ENCODE results near the gene ENOX1. TPM values are rescaled to one million over a fixed set of nuclear protein-coding genes. Genes with fewer than 3 reads are reported as not detected.

Gene ENOX1
- total RNA-seq, 2 donors from 2014 or later: 0.33 TPM; not detected in 1

- H3K4me3 Mint-ChIP-seq: no peak overlapping the region
Measured at GRCh38 chr13:43686557-43686956, 100.2 kb downstream of the ENOX1 start.

GRCh38 chr13:43684963-43685725, 101.6 kb downstream of the ENOX1 start:
- Histone ChIP-seq H3K27me3 (ENCODE audit: control insufficient read depth, insufficient read depth, low read length, poor library complexity, severe bottlenecking) (peaks cover 64% of the 10 kb centered on the region), H3K4me1 (ENCODE audit: control insufficient read depth, insufficient read depth, low read length) (no peaks in the 10 kb centered on the region), H3K9ac (ENCODE audit: extremely low read depth, low read length, poor library complexity, severe bottlenecking) (no peak overlapping the region), H3K4me3 (ENCODE audit: low read length) (no peak overlapping the region), H3K9me3 (ENCODE audit: control insufficient read depth, low read length) (no peaks in the 10 kb centered on the region), H3K36me3 (ENCODE audit: control insufficient read depth, insufficient read depth, low read length) (no peaks in the 10 kb centered on the region), H3K27ac (ENCODE audit: low read depth, low read length) (no peak overlapping the region)
- 92 to 97% methylated on average over 5 to 9 of the region's 9 CpGs for WGBS, 2 experiments (ENCODE audit: insufficient coverage in 1 of 2, insufficient read length in 1 of 2)
- Mint-ChIP-seq H3K4me1 (peaks cover 7% of the 10 kb centered on the region), H3K36me3 (ENCODE audit: low read depth) (no peaks in the 10 kb centered on the region), H3K9me3 (no peaks in the 10 kb centered on the region), H3K27ac (no peak overlapping the region), H3K4me3 (no peak overlapping the region), H3K27me3 (ENCODE audit: insufficient read depth) (peaks cover 22% of the 10 kb centered on the region)
- no peak for DNase-seq
- TF ChIP-seq CTCF (conservative IDR thresholded peaks at IDR 0.05): no peak

More at GRCh38 chr13:43686557-43686956, 100.2 kb downstream of the ENOX1 start:
- Histone ChIP-seq H3K27me3 (ENCODE audit: control insufficient read depth, insufficient read depth, low read length, poor library complexity, severe bottlenecking) (peaks cover 79% of the 10 kb centered on the region), H3K36me3 (ENCODE audit: control insufficient read depth, insufficient read depth, low read length) (no peaks in the 10 kb centered on the region), H3K9me3 (ENCODE audit: control insufficient read depth, low read length) (no peaks in the 10 kb centered on the region), H3K9ac (ENCODE audit: extremely low read depth, low read length, poor library complexity, severe bottlenecking) (no peak overlapping the region), H3K27ac (ENCODE audit: low read depth, low read length) (no peak overlapping the region), H3K4me3 (ENCODE audit: low read length) (no peak overlapping the region), H3K4me1 (ENCODE audit: control insufficient read depth, insufficient read depth, low read length) (no peaks in the 10 kb centered on the region)
- WGBS, 2 experiments (ENCODE audit: insufficient coverage in 1 of 2, insufficient read length in 1 of 2): 44 to 83% methylated on average over 2 to 3 of the region's 3 CpGs
- no peak for DNase-seq
- no peak overlapping the region for H3K27ac Mint-ChIP-seq
- H3K9me3 Mint-ChIP-seq: no peaks in the 10 kb centered on the region
- H3K4me1 Mint-ChIP-seq: peaks cover 7% of the 10 kb centered on the region
- H3K36me3 Mint-ChIP-seq (ENCODE audit: low read depth): no peaks in the 10 kb centered on the region
- peaks cover 32% of the 10 kb centered on the region for H3K27me3 Mint-ChIP-seq (ENCODE audit: insufficient read depth)
- no peak for TF ChIP-seq CTCF (conservative IDR thresholded peaks at IDR 0.05)

GRCh38 chr13:43682701-43683100, 104.1 kb downstream of the ENOX1 start:
- no peaks in the 10 kb centered on the region for H3K4me1 ChIP-seq (ENCODE audit: control insufficient read depth, insufficient read depth, low read length)
- 88 to 94% methylated on average over 1 to 2 of the region's 2 CpGs for WGBS, 2 experiments (ENCODE audit: insufficient coverage in 1 of 2, insufficient read length in 1 of 2)
- Mint-ChIP-seq H3K27me3 (ENCODE audit: insufficient read depth) (peaks cover 15% of the 10 kb centered on the region), H3K4me1 (peaks cover 7% of the 10 kb centered on the region), H3K27ac (no peak overlapping the region), H3K4me3 (no peak overlapping the region), H3K36me3 (ENCODE audit: low read depth) (no peaks in the 10 kb centered on the region), H3K9me3 (no peaks in the 10 kb centered on the region)
- H3K9me3 ChIP-seq (ENCODE audit: control insufficient read depth, low read length): no peaks in the 10 kb centered on the region
- TF ChIP-seq CTCF (conservative IDR thresholded peaks at IDR 0.05): no peak
- H3K9ac ChIP-seq (ENCODE audit: extremely low read depth, low read length, poor library complexity, severe bottlenecking): no peak overlapping the region
- no peak overlapping the region for H3K27ac ChIP-seq (ENCODE audit: low read depth, low read length)
- no peak overlapping the region for H3K4me3 ChIP-seq (ENCODE audit: low read length)
- DNase-seq: no peak
- no peaks in the 10 kb centered on the region for H3K36me3 ChIP-seq (ENCODE audit: control insufficient read depth, insufficient read depth, low read length)
- H3K27me3 ChIP-seq (ENCODE audit: control insufficient read depth, insufficient read depth, low read length, poor library complexity, severe bottlenecking): peaks cover 59% of the 10 kb centered on the region

Measured in endodermal cell (in vitro differentiated cells).